ACC112 (cell line): ENCODE results near the gene DSCAML1.

Source experiments
- H2AFZ ChIP-seq: fragments of 200-600 bp; sonication (generic); one replicate; pipeline ENCODE4 v1.6.0; 2017; ENCODE audit warnings: antibody characterized with exemption, low read length; ENCODE audit not compliant: unreplicated experiment
- H3K27ac ChIP-seq: fragments of 200-600 bp; sonication (generic); 2 replicates; pipeline ENCODE4 v1.5.1; 2014; ENCODE audit warnings: low read depth, mild to moderate bottlenecking, antibody characterized with exemption, low read length, moderate library complexity
- H3K27me3 ChIP-seq: fragments of 200-600 bp; sonication (generic); 2 replicates; pipeline ENCODE4 v1.6.1; 2014; ENCODE audit warnings: mild to moderate bottlenecking, antibody characterized with exemption, low read length, moderate library complexity, mixed read lengths; ENCODE audit not compliant: insufficient read depth
- H3K36me3 ChIP-seq: fragments of 200-600 bp; sonication (generic); 2 replicates; pipeline ENCODE4 v1.6.1; 2016; ENCODE audit warnings: mild to moderate bottlenecking, antibody characterized with exemption, low read length, moderate library complexity, mixed read lengths; ENCODE audit not compliant: insufficient read depth
- H3K4me1 ChIP-seq: fragments of 200-600 bp; sonication (generic); one replicate; pipeline ENCODE4 v1.6.1; 2016; ENCODE audit warnings: low read length, mixed read lengths; ENCODE audit not compliant: insufficient read depth, unreplicated experiment, control insufficient read depth
- H3K4me3 ChIP-seq: fragments of 200-600 bp; sonication (generic); 2 replicates; pipeline ENCODE4 v1.5.1; 2014; ENCODE audit warnings: mild to moderate bottlenecking, low read depth, low read length
- H3K79me2 ChIP-seq: fragments of 200-600 bp; sonication (generic); one replicate; pipeline ENCODE4 v1.6.0; 2016; ENCODE audit warnings: low read length; ENCODE audit not compliant: control insufficient read depth, unreplicated experiment, insufficient read depth

The DSCAML1 gene

GRCh38 chr11:117547195-117547850 lies 249.7 kb downstream of the DSCAML1 start:
- Histone ChIP-seq H3K4me3 (no peak overlapping the region), H3K79me2 (no peaks in the 10 kb centered on the region), H3K27ac (no peak overlapping the region), H3K36me3 (no peaks in the 10 kb centered on the region), H3K4me1 (no peaks in the 10 kb centered on the region), H3K27me3 (peaks cover 65% of the 10 kb centered on the region), H2AFZ (no peak overlapping the region)

- no peak overlapping the region for H3K27ac ChIP-seq
- no peak overlapping the region for H2AFZ ChIP-seq
- no peak overlapping the region for H3K4me3 ChIP-seq
- peaks cover 61% of the 10 kb centered on the region for H3K27me3 ChIP-seq
- no peaks in the 10 kb centered on the region for H3K79me2 ChIP-seq
- H3K4me1 ChIP-seq = no peaks in the 10 kb centered on the region
- no peaks in the 10 kb centered on the region for H3K36me3 ChIP-seq
These were observed 250.4 kb downstream of the DSCAML1 start for GRCh38 chr11:117546431-117547194.

- Histone ChIP-seq H3K36me3 (no peaks in the 10 kb centered on the region), H3K27me3 (peaks cover 62% of the 10 kb centered on the region), H2AFZ (no peak overlapping the region), H3K79me2 (no peaks in the 10 kb centered on the region), H3K27ac (no peak overlapping the region), H3K4me3 (no peak overlapping the region), H3K4me1 (no peaks in the 10 kb centered on the region)
These were observed 251.3 kb downstream of the DSCAML1 start for GRCh38 chr11:117545706-117546105.

- Histone ChIP-seq H3K27ac (no peak overlapping the region), H3K36me3 (no peaks in the 10 kb centered on the region), H3K79me2 (no peaks in the 10 kb centered on the region), H2AFZ (no peak overlapping the region), H3K4me3 (no peak overlapping the region), H3K27me3 (peaks cover 60% of the 10 kb centered on the region), H3K4me1 (no peaks in the 10 kb centered on the region)
These were observed 252.8 kb downstream of the DSCAML1 start for GRCh38 chr11:117544130-117544800.

GRCh38 chr11:117541211-117541610 lies 255.8 kb downstream of the DSCAML1 start:
- Histone ChIP-seq H3K27ac (no peak overlapping the region), H2AFZ (no peak overlapping the region), H3K4me3 (no peak overlapping the region), H3K79me2 (no peaks in the 10 kb centered on the region), H3K36me3 (no peaks in the 10 kb centered on the region), H3K4me1 (no peaks in the 10 kb centered on the region), H3K27me3 (peaks cover 73% of the 10 kb centered on the region)

- H2AFZ ChIP-seq = no peak overlapping the region
- no peaks in the 10 kb centered on the region for H3K4me1 ChIP-seq
- no peaks in the 10 kb centered on the region for H3K79me2 ChIP-seq
- H3K4me3 ChIP-seq = no peak overlapping the region
- peaks cover 82% of the 10 kb centered on the region for H3K27me3 ChIP-seq
- no peaks in the 10 kb centered on the region for H3K36me3 ChIP-seq
- H3K27ac ChIP-seq = no peak overlapping the region
These were observed 258.5 kb downstream of the DSCAML1 start for GRCh38 chr11:117538263-117539135.

GRCh38 chr11:117535850-117536411 lies 261.1 kb downstream of the DSCAML1 start:
- no peak overlapping the region for H3K4me3 ChIP-seq
- no peak overlapping the region for H2AFZ ChIP-seq
- H3K27me3 ChIP-seq = peaks cover 73% of the 10 kb centered on the region
- no peaks in the 10 kb centered on the region for H3K36me3 ChIP-seq
- H3K79me2 ChIP-seq = no peaks in the 10 kb centered on the region
- H3K4me1 ChIP-seq = no peaks in the 10 kb centered on the region
- H3K27ac ChIP-seq = no peak overlapping the region

GRCh38 chr11:117535201-117535849 lies 261.7 kb downstream of the DSCAML1 start:
- Histone ChIP-seq H3K79me2 (no peaks in the 10 kb centered on the region), H3K27me3 (peaks cover 77% of the 10 kb centered on the region), H3K4me1 (no peaks in the 10 kb centered on the region), H3K36me3 (no peaks in the 10 kb centered on the region), H3K4me3 (no peak overlapping the region), H2AFZ (no peak overlapping the region), H3K27ac (no peak overlapping the region)

- no peak overlapping the region for H3K27ac ChIP-seq
- no peaks in the 10 kb centered on the region for H3K36me3 ChIP-seq
- H2AFZ ChIP-seq = no peak overlapping the region
- H3K4me3 ChIP-seq = no peak overlapping the region
- H3K4me1 ChIP-seq = no peaks in the 10 kb centered on the region
- H3K27me3 ChIP-seq = peaks cover 73% of the 10 kb centered on the region
- H3K79me2 ChIP-seq = no peaks in the 10 kb centered on the region
These were observed 264.4 kb downstream of the DSCAML1 start for GRCh38 chr11:117532568-117532967.
